ENCODE measurements around the gene MS4A1. TPM values are rescaled to one million over a fixed set of nuclear protein-coding genes. Genes with fewer than 3 reads are reported as not detected.

The MS4A1 gene
- total RNA-seq, 1 experiment from 2014 or later: not detected

GRCh38 chr11:60513496-60514460 is 58.1 kb downstream of the MS4A1 start:
- TF ChIP-seq CTCF (conservative IDR thresholded peaks at IDR 0.05): no peak
- Histone ChIP-seq H2BK20ac (ENCODE audit: low read depth, low read length, poor library complexity, severe bottlenecking) (no peak overlapping the region), H4K91ac (ENCODE audit: insufficient read length, low read depth, low read length) (no peak overlapping the region), H2BK120ac (ENCODE audit: low read depth, low read length, poor library complexity, severe bottlenecking) (no peak overlapping the region), H3K4me1 (ENCODE audit: insufficient read depth, low read length) (no peaks in the 10 kb centered on the region), H3K14ac (ENCODE audit: insufficient read depth, low read length) (no peak overlapping the region), H3K4ac (ENCODE audit: low read depth, low read length) (no peak overlapping the region), H3T11ph (ENCODE audit: low read length) (no peak overlapping the region), H3K9ac (ENCODE audit: extremely low read depth, insufficient read length, low read length) (no peak overlapping the region), H4K8ac (replicated peaks; ENCODE audit: insufficient read length, low read depth, low read length) (no peak overlapping the region), H3K27me3 (ENCODE audit: insufficient read depth, low read length) (no peaks in the 10 kb centered on the region), H3K27ac (ENCODE audit: insufficient read length, low read depth, low read length) (no peak overlapping the region), H3K79me1 (ENCODE audit: insufficient read depth, low read depth, low read length, poor library complexity, severe bottlenecking) (no peaks in the 10 kb centered on the region), H3K23me2 (ENCODE audit: insufficient read length, low read depth, low read length, poor library complexity, severe bottlenecking) (no peaks in the 10 kb centered on the region), H3K23ac (ENCODE audit: insufficient read length, low read depth, low read length) (no peak overlapping the region), H2BK15ac (ENCODE audit: low read depth, low read length) (no peak overlapping the region), H3K79me2 (ENCODE audit: insufficient read depth, low read length) (no peaks in the 10 kb centered on the region), H3K56ac (ENCODE audit: insufficient read length, low read depth, low read length) (no peak overlapping the region), H3K18ac (ENCODE audit: insufficient read length, low read depth, low read length) (no peak overlapping the region), H3K4me2 (ENCODE audit: insufficient read depth, insufficient read length, low read length) (no peak overlapping the region), H2AK5ac (ENCODE audit: insufficient read length, low read length) (no peak overlapping the region), H4K20me1 (ENCODE audit: control insufficient read depth, insufficient read depth, insufficient read length) (no peaks in the 10 kb centered on the region), H4K5ac (ENCODE audit: insufficient read length, low read depth, low read length) (no peak overlapping the region), H2BK12ac (ENCODE audit: insufficient read length, low read depth, low read length) (no peak overlapping the region), H2BK5ac (ENCODE audit: insufficient read length, low read length) (no peak overlapping the region), H2AFZ (ENCODE audit: low read length) (no peak overlapping the region), H3K9me3 (ENCODE audit: control insufficient read depth, low read depth, low read length) (no peaks in the 10 kb centered on the region)
- Mint-ChIP-seq H3K27me3 (ENCODE audit: low read depth) (no peaks in the 10 kb centered on the region; the same call in 1 of the 2 replicates), H3K4me1 (peaks cover 0 to 5% of the 10 kb centered on the region in 2 experiments; a peak in 2 of 4 replicates), H3K36me3 (ENCODE audit: insufficient read depth in 1 of 3, low read depth in 3 of 3) (peaks cover 5 to 18% (median 8%) of the 10 kb centered on the region in 3 experiments), H3K4me3 (no peak overlapping the region), H3K9me3 (peaks cover 16 to 19% of the 10 kb centered on the region in 2 experiments), H3K27ac (no peak overlapping the region)
- no peak for DNase-seq
- WGBS (ENCODE audit: extremely low coverage, insufficient read length, low lambda C conversion rate): no CpG with 5 or more reads among the region's 2 CpGs

Data from H9 (cell line).